ENCODE measurements around the gene ONECUT3. TPM values are rescaled to one million over a fixed set of nuclear protein-coding genes. Genes with fewer than 3 reads are reported as not detected.

The ONECUT3 gene
- total and polyA plus RNA-seq, 10 of the 15 experiments (the other 5 are each of a cell fraction or from before 2014, with no cell fraction given), result not detected

DNA sequence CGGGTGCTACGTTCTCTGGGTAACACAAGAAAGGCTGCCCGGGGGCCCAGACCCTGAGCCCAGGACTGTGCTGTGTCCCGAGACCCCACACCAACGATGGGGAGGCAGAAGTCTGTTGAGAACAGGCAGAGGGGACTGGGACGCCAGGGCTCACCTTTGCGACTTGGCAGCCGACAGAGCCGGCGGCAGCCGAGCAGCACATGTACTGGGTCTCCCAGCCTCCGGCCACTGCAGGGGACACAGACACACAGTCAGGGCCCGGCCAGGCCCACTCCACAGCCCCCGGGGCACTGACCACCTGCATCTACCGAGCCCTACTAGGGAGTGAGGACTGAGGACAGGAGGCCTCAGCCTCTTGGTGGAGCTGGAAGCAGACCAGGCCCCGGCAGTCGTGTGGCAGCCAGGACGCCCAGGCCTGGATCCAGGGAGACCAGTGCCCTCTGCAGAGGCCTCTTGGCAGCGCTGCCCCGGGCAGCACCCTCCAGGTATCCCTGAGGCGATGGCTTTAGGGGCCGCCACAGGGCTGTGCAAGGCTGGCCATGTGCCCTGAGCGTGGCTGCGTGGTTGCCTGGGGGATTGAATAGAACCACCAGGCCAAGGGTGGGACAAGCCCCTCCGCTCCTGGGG lies 64.4 kb downstream of the ONECUT3 start:
- Histone ChIP-seq H3K27me3 (replicated peaks in 1 of 2; ENCODE audit: control insufficient read depth in 2 of 2, insufficient read depth in 2 of 2, low read length in 1 of 2) (no peaks in the 10 kb centered on the region), H2AFZ (ENCODE audit: control insufficient read depth, low read depth, low read length) (no peak overlapping the region), H3K4me3 (no peak overlapping the region), H3K4me2 (ENCODE audit: control insufficient read depth, insufficient read depth) (no peak overlapping the region), H3K4me1 (ENCODE audit: control insufficient read depth, insufficient read depth, low read length) (peaks cover 3% of the 10 kb centered on the region; the same call in 1 of the 2 replicates), H3K79me2 (ENCODE audit: control insufficient read depth, insufficient read depth, low read length) (no peaks in the 10 kb centered on the region), H3K27ac (ENCODE audit: control insufficient read depth, insufficient read depth) (no peak overlapping the region), H3K36me3 (ENCODE audit: control insufficient read depth in 2 of 2, insufficient read depth in 2 of 2, low read length in 1 of 2) (peaks cover 6 to 36% of the 10 kb centered on the region in 2 experiments; a peak in 3 of 4 replicates), H3K9me3 (replicated peaks; ENCODE audit: control insufficient read depth, insufficient read depth, low read length) (no peaks in the 10 kb centered on the region), H4K20me1 (ENCODE audit: control insufficient read depth, insufficient read depth) (no peaks in the 10 kb centered on the region), H3K9ac (ENCODE audit: control insufficient read depth, insufficient read depth, low read length) (no peak overlapping the region)
- no peak for FAIRE-seq
- TF ChIP-seq RB1 (IDR thresholded peaks at IDR 0.05; ENCODE audit: borderline replicate concordance) (no peak), RCOR1 (conservative IDR thresholded peaks at IDR 0.05; ENCODE audit: low read depth, low read length) (no peak), IKZF1 (conservative IDR thresholded peaks at IDR 0.05) (no peak), SIN3A (IDR thresholded peaks at IDR 0.05; ENCODE audit: low read depth, low read length) (no peak), ZSCAN29 (IDR thresholded peaks at IDR 0.05) (no peak), NFIC (IDR thresholded peaks at IDR 0.05; ENCODE audit: low read depth, low read length) (no peak)
- TF ChIP-seq, protein P1, sequence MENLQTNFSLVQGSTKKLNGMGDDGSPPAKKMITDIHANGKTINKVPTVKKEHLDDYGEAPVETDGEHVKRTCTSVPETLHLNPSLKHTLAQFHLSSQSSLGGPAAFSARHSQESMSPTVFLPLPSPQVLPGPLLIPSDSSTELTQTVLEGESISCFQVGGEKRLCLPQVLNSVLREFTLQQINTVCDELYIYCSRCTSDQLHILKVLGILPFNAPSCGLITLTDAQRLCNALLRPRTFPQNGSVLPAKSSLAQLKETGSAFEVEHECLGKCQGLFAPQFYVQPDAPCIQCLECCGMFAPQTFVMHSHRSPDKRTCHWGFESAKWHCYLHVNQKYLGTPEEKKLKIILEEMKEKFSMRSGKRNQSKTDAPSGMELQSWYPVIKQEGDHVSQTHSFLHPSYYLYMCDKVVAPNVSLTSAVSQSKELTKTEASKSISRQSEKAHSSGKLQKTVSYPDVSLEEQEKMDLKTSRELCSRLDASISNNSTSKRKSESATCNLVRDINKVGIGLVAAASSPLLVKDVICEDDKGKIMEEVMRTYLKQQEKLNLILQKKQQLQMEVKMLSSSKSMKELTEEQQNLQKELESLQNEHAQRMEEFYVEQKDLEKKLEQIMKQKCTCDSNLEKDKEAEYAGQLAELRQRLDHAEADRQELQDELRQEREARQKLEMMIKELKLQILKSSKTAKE (IDR thresholded peaks at IDR 0.05; ENCODE audit: low read depth, poor library complexity, severe bottlenecking), result no peak
- TF ChIP-seq, protein P2, sequence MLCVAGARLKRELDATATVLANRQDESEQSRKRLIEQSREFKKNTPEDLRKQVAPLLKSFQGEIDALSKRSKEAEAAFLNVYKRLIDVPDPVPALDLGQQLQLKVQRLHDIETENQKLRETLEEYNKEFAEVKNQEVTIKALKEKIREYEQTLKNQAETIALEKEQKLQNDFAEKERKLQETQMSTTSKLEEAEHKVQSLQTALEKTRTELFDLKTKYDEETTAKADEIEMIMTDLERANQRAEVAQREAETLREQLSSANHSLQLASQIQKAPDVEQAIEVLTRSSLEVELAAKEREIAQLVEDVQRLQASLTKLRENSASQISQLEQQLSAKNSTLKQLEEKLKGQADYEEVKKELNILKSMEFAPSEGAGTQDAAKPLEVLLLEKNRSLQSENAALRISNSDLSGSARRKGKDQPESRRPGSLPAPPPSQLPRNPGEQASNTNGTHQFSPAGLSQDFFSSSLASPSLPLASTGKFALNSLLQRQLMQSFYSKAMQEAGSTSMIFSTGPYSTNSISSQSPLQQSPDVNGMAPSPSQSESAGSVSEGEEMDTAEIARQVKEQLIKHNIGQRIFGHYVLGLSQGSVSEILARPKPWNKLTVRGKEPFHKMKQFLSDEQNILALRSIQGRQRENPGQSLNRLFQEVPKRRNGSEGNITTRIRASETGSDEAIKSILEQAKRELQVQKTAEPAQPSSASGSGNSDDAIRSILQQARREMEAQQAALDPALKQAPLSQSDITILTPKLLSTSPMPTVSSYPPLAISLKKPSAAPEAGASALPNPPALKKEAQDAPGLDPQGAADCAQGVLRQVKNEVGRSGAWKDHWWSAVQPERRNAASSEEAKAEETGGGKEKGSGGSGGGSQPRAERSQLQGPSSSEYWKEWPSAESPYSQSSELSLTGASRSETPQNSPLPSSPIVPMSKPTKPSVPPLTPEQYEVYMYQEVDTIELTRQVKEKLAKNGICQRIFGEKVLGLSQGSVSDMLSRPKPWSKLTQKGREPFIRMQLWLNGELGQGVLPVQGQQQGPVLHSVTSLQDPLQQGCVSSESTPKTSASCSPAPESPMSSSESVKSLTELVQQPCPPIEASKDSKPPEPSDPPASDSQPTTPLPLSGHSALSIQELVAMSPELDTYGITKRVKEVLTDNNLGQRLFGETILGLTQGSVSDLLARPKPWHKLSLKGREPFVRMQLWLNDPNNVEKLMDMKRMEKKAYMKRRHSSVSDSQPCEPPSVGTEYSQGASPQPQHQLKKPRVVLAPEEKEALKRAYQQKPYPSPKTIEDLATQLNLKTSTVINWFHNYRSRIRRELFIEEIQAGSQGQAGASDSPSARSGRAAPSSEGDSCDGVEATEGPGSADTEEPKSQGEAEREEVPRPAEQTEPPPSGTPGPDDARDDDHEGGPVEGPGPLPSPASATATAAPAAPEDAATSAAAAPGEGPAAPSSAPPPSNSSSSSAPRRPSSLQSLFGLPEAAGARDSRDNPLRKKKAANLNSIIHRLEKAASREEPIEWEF (IDR thresholded peaks at IDR 0.05; ENCODE audit: insufficient replicate concordance, low read depth, low read length), result no peak
- SMC1A ChIA-PET (ENCODE audit: uncharacterized antibody, unreplicated experiment), result no interaction called here
- WGBS (ENCODE audit: insufficient coverage, insufficient replicate concordance, low lambda C conversion rate, missing lambda C conversion rate), result 98% methylated on average over 23 of the region's 25 CpGs
- BruUV-seq (replicated peaks), result no TSS peak
- no peak for ATAC-seq
- RAD21 ChIA-PET (ENCODE audit: unreplicated experiment), result no interaction called here
- intact Hi-C loops (cut with micrococcal nuclease; ENCODE audit: unreplicated experiment), result no loop called here
- CTCF ChIA-PET, result no interaction called here
- POLR2A ChIA-PET, result no interaction called here
- in situ Hi-C loops (cut with MboI), result no loop called here
- no peak for DNase-seq (ENCODE audit: low read depth, low spot score)
